ENCODE data around the gene OR5K3. TPM values are rescaled to one million over a fixed set of nuclear protein-coding genes. Genes with fewer than 3 reads are reported as not detected.

Gene OR5K3
- total and polyA plus RNA-seq, 2 donors (not counting 3 experiments of a cell fraction or from before 2014, with no cell fraction given): not detected

DNA sequence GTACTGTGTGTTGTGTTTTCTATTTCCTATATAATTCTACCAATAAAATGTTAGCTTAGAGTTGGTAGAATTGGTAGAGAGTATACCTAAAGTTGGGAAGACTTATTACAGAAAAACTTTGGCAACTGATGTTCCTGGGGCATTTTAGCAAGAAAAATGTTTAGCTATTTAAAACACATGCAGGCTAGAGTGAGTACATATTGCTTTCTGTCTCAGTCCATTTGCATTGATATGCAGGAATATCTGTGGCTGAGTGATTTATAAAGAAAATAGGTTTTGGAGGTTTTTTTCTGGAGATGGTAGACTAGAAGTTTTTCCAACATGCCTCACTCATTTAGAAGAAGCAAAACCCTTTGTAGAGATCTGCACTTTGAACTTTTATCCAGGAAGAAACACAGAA lies 42.1 kb downstream of the OR5K3 start:
- H3K27me3 ChIP-seq (ENCODE audit: control insufficient read depth in 2 of 2, insufficient read depth in 2 of 2, low read length in 2 of 2): no peaks in the 10 kb centered on the region
- no peak overlapping the region for H3K4me3 ChIP-seq (replicated peaks in 1 of 3; ENCODE audit: insufficient read depth in 1 of 3, low read depth in 1 of 3, low read length in 3 of 3)
- no peak overlapping the region for H2AFZ ChIP-seq (ENCODE audit: low read depth, low read length)
- no peak for DNase-seq (ENCODE audit: low read depth, low spot score)
- ChIA-PET POLR2A (no interaction called here), CTCF (no interaction called here)
- no peak for FAIRE-seq
- H3K4me1 ChIP-seq (ENCODE audit: control insufficient read depth, extremely low read depth, insufficient read depth, low read length): no peaks in the 10 kb centered on the region
- intact Hi-C loops (cut with micrococcal nuclease) (no loop called here), dilution Hi-C loops (cut with MboI; ENCODE audit: extremely low pct_ligation_motif_present, low sequenced_read_pairs) (no loop called here)
- no TSS peak for BruUV-seq (replicated peaks)
- H3K27ac ChIP-seq (ENCODE audit: insufficient read depth, low read depth, low read length): no peak overlapping the region
- no peaks in the 10 kb centered on the region for H3K9me3 ChIP-seq (replicated peaks; ENCODE audit: control insufficient read depth, insufficient read depth, low read length)
- no peaks in the 10 kb centered on the region for H3K36me3 ChIP-seq (ENCODE audit: control insufficient read depth in 2 of 2, extremely low read depth in 1 of 2, insufficient read depth in 2 of 2, low read length in 2 of 2)
- H3K9ac ChIP-seq (replicated peaks; ENCODE audit: extremely low read depth, insufficient read depth, low read length): no peak overlapping the region
- H3K9me1 ChIP-seq (replicated peaks; ENCODE audit: control insufficient read depth, extremely low read depth, insufficient read depth, low read length): no peaks in the 10 kb centered on the region
- no peaks in the 10 kb centered on the region for H4K20me1 ChIP-seq (replicated peaks; ENCODE audit: control insufficient read depth, extremely low read depth, insufficient read depth, low read length)
- TF ChIP-seq, protein P1, sequence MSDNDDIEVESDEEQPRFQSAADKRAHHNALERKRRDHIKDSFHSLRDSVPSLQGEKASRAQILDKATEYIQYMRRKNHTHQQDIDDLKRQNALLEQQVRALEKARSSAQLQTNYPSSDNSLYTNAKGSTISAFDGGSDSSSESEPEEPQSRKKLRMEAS (IDR thresholded peaks at IDR 0.05; ENCODE audit: insufficient read depth, insufficient read length): no peak
- TF ChIP-seq POLR2AphosphoS5 (IDR thresholded peaks at IDR 0.05; ENCODE audit: insufficient read depth, low read depth, low read length) (no peak), FOS (IDR thresholded peaks at IDR 0.05; ENCODE audit: borderline replicate concordance, insufficient read depth, low read length) (no peak), GATA2 (IDR thresholded peaks at IDR 0.05; ENCODE audit: insufficient read depth, insufficient read length, low read depth, low read length) (no peak), EZH2 (IDR thresholded peaks at IDR 0.05; ENCODE audit: borderline replicate concordance, low read depth, low read length, severe bottlenecking) (no peak)
- H3K4me2 ChIP-seq (ENCODE audit: insufficient read depth, low read length): no peak overlapping the region
- H3K79me2 ChIP-seq (ENCODE audit: control insufficient read depth, insufficient read depth, low read length): no peaks in the 10 kb centered on the region

DNA sequence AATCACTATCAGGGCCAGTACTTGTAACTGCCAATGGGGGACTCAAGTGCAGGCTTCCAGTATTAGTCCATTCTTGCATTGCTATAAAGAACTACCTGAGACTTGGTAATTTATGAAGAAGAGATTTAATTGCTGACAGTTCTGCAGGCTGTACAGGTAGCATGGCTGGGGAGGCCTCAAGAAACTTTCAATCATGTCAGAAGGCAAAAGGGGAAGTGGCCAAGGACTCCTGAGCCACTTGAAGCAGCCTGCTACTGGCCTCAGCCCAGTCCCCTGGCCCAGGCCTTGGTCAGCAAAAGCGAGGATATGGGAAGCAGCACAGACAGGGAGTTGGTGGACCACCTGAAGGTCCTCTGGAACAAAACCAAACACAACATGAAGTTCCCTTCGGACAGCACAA lies 43.3 kb downstream of the OR5K3 start:
- H3K4me2 ChIP-seq (ENCODE audit: insufficient read depth, low read length): no peak overlapping the region
- no peak overlapping the region for H3K9ac ChIP-seq (replicated peaks; ENCODE audit: extremely low read depth, insufficient read depth, low read length)
- ChIA-PET POLR2A (no interaction called here), CTCF (no interaction called here)
- no peaks in the 10 kb centered on the region for H4K20me1 ChIP-seq (replicated peaks; ENCODE audit: control insufficient read depth, extremely low read depth, insufficient read depth, low read length)
- FAIRE-seq (no peak), DNase-seq (ENCODE audit: low read depth, low spot score) (no peak)
- H3K9me1 ChIP-seq (replicated peaks; ENCODE audit: control insufficient read depth, extremely low read depth, insufficient read depth, low read length): no peaks in the 10 kb centered on the region
- H3K4me1 ChIP-seq (ENCODE audit: control insufficient read depth, extremely low read depth, insufficient read depth, low read length): no peaks in the 10 kb centered on the region
- no peaks in the 10 kb centered on the region for H3K27me3 ChIP-seq (ENCODE audit: control insufficient read depth in 2 of 2, insufficient read depth in 2 of 2, low read length in 2 of 2)
- H3K36me3 ChIP-seq (ENCODE audit: control insufficient read depth in 2 of 2, extremely low read depth in 1 of 2, insufficient read depth in 2 of 2, low read length in 2 of 2): no peaks in the 10 kb centered on the region
- dilution Hi-C loops (cut with MboI; ENCODE audit: extremely low pct_ligation_motif_present, low sequenced_read_pairs): no loop called here
- H3K27ac ChIP-seq (ENCODE audit: insufficient read depth, low read depth, low read length): no peak overlapping the region
- no peaks in the 10 kb centered on the region for H3K79me2 ChIP-seq (ENCODE audit: control insufficient read depth, insufficient read depth, low read length)
- H3K4me3 ChIP-seq (replicated peaks in 1 of 3; ENCODE audit: insufficient read depth in 1 of 3, low read depth in 1 of 3, low read length in 3 of 3): no peak overlapping the region
- BruUV-seq (replicated peaks): no TSS peak
- no peak for TF ChIP-seq GATA2 (IDR thresholded peaks at IDR 0.05; ENCODE audit: insufficient read depth, insufficient read length, low read depth, low read length)
- TF ChIP-seq, protein P1 (IDR thresholded peaks at IDR 0.05; ENCODE audit: insufficient read depth, insufficient read length): no peak
- TF ChIP-seq POLR2A (IDR thresholded peaks at IDR 0.05; ENCODE audit: low read depth, low read length): no peak
- no peak for TF ChIP-seq MYC (IDR thresholded peaks at IDR 0.05; ENCODE audit: low read depth, low read length)
- TF ChIP-seq FOS (IDR thresholded peaks at IDR 0.05; ENCODE audit: borderline replicate concordance, insufficient read depth, low read length): no peak
- TF ChIP-seq POLR2AphosphoS5 (IDR thresholded peaks at IDR 0.05; ENCODE audit: insufficient read depth, low read depth, low read length): no peak
- TF ChIP-seq, protein P2, sequence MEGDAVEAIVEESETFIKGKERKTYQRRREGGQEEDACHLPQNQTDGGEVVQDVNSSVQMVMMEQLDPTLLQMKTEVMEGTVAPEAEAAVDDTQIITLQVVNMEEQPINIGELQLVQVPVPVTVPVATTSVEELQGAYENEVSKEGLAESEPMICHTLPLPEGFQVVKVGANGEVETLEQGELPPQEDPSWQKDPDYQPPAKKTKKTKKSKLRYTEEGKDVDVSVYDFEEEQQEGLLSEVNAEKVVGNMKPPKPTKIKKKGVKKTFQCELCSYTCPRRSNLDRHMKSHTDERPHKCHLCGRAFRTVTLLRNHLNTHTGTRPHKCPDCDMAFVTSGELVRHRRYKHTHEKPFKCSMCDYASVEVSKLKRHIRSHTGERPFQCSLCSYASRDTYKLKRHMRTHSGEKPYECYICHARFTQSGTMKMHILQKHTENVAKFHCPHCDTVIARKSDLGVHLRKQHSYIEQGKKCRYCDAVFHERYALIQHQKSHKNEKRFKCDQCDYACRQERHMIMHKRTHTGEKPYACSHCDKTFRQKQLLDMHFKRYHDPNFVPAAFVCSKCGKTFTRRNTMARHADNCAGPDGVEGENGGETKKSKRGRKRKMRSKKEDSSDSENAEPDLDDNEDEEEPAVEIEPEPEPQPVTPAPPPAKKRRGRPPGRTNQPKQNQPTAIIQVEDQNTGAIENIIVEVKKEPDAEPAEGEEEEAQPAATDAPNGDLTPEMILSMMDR (IDR thresholded peaks at IDR 0.05; ENCODE audit: extremely low read depth in 1 of 2, insufficient read depth in 1 of 2, low read depth in 1 of 2, low read length in 2 of 2): no peak
- no peak for TF ChIP-seq EZH2 (IDR thresholded peaks at IDR 0.05; ENCODE audit: borderline replicate concordance, low read depth, low read length, severe bottlenecking)
- TF ChIP-seq JUN (IDR thresholded peaks at IDR 0.05; ENCODE audit: borderline replicate concordance, insufficient read depth, insufficient read length, low read depth): no peak
- no peak overlapping the region for H2AFZ ChIP-seq (ENCODE audit: low read depth, low read length)
- H3K9me3 ChIP-seq (replicated peaks; ENCODE audit: control insufficient read depth, insufficient read depth, low read length): no peaks in the 10 kb centered on the region
- intact Hi-C loops (cut with micrococcal nuclease): no loop called here

Data from endothelial cell of umbilical vein (primary cell).